Retinal pigment epithelial cell (primary cell): Measurements from ENCODE around the gene ZKSCAN3.

Experiments
- DNase-seq: peaks from one replicate; pipeline ENCODE4 v3.0.0-alpha.2; 2010; ENCODE audit warnings: low read depth
- H3K4me3 ChIP-seq: 2 replicates; pipeline ENCODE4 v1.5.1; 2011; ENCODE audit warnings: mild to moderate bottlenecking, low read length, control low read depth, moderate library complexity
- TF ChIP-seq, protein P1 (sequence below): conservative IDR thresholded peaks from 2 replicates; pipeline ENCODE4 v1.5.1; 2011; ENCODE audit warnings: low read depth, low read length, control low read depth, inconsistent platforms

Gene ZKSCAN3

DNA sequence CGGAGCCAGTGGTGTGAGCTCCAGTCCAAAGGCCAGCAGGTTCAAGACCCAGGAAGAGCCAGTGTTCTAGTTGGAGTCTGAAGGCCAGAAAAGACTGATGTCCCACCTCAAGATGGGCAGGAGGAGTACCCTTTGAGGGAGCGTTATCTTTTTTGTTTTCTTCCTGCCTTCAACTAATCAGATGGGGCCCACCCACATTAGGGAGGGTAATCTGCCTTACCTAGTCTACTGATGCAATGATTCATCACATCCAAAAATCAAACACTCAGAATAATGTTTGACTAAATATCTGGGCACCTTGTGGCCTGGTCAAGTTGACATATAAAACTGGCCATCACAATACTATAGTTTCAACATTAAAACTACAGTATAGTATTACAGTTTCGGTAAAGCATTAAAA is 19.7 kb downstream of the ZKSCAN3 start:
- TF ChIP-seq, protein P1, sequence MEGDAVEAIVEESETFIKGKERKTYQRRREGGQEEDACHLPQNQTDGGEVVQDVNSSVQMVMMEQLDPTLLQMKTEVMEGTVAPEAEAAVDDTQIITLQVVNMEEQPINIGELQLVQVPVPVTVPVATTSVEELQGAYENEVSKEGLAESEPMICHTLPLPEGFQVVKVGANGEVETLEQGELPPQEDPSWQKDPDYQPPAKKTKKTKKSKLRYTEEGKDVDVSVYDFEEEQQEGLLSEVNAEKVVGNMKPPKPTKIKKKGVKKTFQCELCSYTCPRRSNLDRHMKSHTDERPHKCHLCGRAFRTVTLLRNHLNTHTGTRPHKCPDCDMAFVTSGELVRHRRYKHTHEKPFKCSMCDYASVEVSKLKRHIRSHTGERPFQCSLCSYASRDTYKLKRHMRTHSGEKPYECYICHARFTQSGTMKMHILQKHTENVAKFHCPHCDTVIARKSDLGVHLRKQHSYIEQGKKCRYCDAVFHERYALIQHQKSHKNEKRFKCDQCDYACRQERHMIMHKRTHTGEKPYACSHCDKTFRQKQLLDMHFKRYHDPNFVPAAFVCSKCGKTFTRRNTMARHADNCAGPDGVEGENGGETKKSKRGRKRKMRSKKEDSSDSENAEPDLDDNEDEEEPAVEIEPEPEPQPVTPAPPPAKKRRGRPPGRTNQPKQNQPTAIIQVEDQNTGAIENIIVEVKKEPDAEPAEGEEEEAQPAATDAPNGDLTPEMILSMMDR: no peak
- no peak for DNase-seq
- no peak overlapping the region for H3K4me3 ChIP-seq

- no peak for DNase-seq
- H3K4me3 ChIP-seq: no peak overlapping the region
- TF ChIP-seq, protein P1: no peak
Observed at GRCh38 chr6:28370440-28370839, 20.7 kb downstream of the ZKSCAN3 start.

GRCh38 chr6:28371280-28371679 is 21.5 kb downstream of the ZKSCAN3 start:
- H3K4me3 ChIP-seq: no peak overlapping the region
- DNase-seq: no peak
- TF ChIP-seq, protein P1: no peak

GRCh38 chr6:28371706-28372451 is 22.1 kb downstream of the ZKSCAN3 start:
- DNase-seq: no peak
- no peak overlapping the region for H3K4me3 ChIP-seq
- TF ChIP-seq, protein P1: no peak

DNA sequence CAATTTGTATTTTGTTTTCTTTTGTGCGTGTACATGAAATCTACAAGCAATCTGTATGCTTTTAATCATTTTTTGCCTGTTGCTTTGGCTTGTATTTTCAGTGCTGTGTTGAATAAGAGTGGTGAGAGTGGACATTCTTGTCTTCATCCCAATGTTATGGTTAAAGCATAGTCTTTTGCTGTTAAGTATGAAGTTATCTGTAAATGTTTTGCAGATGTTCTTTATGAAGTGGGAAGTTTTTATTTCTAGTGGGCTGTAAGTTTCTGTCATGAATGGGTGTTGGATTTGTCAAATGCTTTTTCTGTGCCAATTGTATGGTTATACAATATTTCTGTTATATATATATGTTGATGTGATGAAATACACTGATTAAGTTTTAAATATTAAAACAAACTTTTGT is 24.2 kb downstream of the ZKSCAN3 start:
- no peak for DNase-seq
- TF ChIP-seq, protein P1: no peak
- no peak overlapping the region for H3K4me3 ChIP-seq

GRCh38 chr6:28377879-28378278 is 28.1 kb downstream of the ZKSCAN3 start:
- DNase-seq: no peak
- H3K4me3 ChIP-seq: no peak overlapping the region
- TF ChIP-seq, protein P1: no peak

- DNase-seq: no peak
- no peak overlapping the region for H3K4me3 ChIP-seq
- TF ChIP-seq, protein P1: no peak
Observed at GRCh38 chr6:28378644-28379043, 28.9 kb downstream of the ZKSCAN3 start.
